IMR-90 (cell line): ENCODE data around the gene CYP2C18. TPM values are rescaled to one million over a fixed set of nuclear protein-coding genes. Genes with fewer than 3 reads are reported as not detected.

Experiments
- ATAC-seq: fragments of 200-7000 bp; cut with Tn5 transposase; 2 replicates; pipeline ENCODE4 v1.9.1; 2020; ENCODE audit warnings: low read depth, mild to moderate bottlenecking, moderate library complexity
- BruUV-seq: library from RNA; stranded (reverse); fragments of 400-500 nt; replicated peaks from 2 replicates; lab custom pipeline; 2021; lab: Mats Ljungman, UMichigan
- CTCF ChIA-PET: fragments of 300-600 bp; formaldehyde crosslinking; extraction: SDS; loops from one replicate; lab custom pipeline; 2021; ENCODE audit warnings: antibody characterized with exemption; lab: Yijun Ruan, JAX
- POLR2A ChIA-PET: fragments of 300-600 bp; sonication (Branson Sonifier 250); formaldehyde crosslinking; loops from one replicate; lab custom pipeline; 2022; ENCODE audit warnings: antibody characterized with exemption; ENCODE audit not compliant: unreplicated experiment; lab: Charles Lee
- DNase-seq: peaks from one replicate; pipeline ENCODE4 v3.0.0; 2013
- H2AFZ ChIP-seq: replicated peaks from 2 replicates; pipeline ENCODE3; 2013; ENCODE audit warnings: low read length, mild to moderate bottlenecking; ENCODE audit not compliant: poor library complexity
- H2AK5ac ChIP-seq: 2 replicates; pipeline ENCODE4 v1.6.1; 2013; ENCODE audit warnings: low read depth, low read length, inconsistent platforms
- H2AK9ac ChIP-seq: replicated peaks from 2 replicates; pipeline ENCODE3; 2013; ENCODE audit warnings: mild to moderate bottlenecking, low read depth, low read length, moderate library complexity; ENCODE audit not compliant: poor library complexity
- H2BK120ac ChIP-seq: 2 replicates; pipeline ENCODE4 v1.6.1; 2013; ENCODE audit warnings: low read depth, low read length, inconsistent platforms
- H2BK15ac ChIP-seq: 3 replicates; pipeline ENCODE4 v1.6.1; 2013; ENCODE audit warnings: low read depth, low read length, inconsistent platforms
- H2BK20ac ChIP-seq: 2 replicates; pipeline ENCODE4 v1.6.1; 2013; ENCODE audit warnings: low read depth, mild to moderate bottlenecking, inconsistent platforms, low read length, moderate library complexity
- H2BK5ac ChIP-seq: 2 replicates; pipeline ENCODE4 v1.6.1; 2013; ENCODE audit warnings: mild to moderate bottlenecking, low read depth, low read length, inconsistent platforms; ENCODE audit not compliant: poor library complexity, severe bottlenecking
- H3K14ac ChIP-seq: replicated peaks from 2 replicates; pipeline ENCODE4 v1.6.1; 2013; ENCODE audit warnings: low read depth, low read length, inconsistent platforms
- H3K18ac ChIP-seq: 2 replicates; pipeline ENCODE4 v1.6.1; 2013; ENCODE audit warnings: low read depth, low read length, control low read depth
- H3K23ac ChIP-seq: 2 replicates; pipeline ENCODE4 v1.6.1; 2013; ENCODE audit warnings: low read depth, low read length, inconsistent platforms
- H3K27ac ChIP-seq: 2 replicates; pipeline ENCODE4 v1.5.1; 2013; ENCODE audit warnings: mild to moderate bottlenecking, control low read depth, low read length; ENCODE audit not compliant: insufficient read depth
- H3K27me3 ChIP-seq: 2 replicates; pipeline ENCODE4 v1.6.1; 2013; ENCODE audit warnings: low read length; ENCODE audit not compliant: control insufficient read depth, insufficient read depth
- H3K36me3 ChIP-seq: 2 replicates; pipeline ENCODE4 v1.6.1; 2013; ENCODE audit warnings: low read length, mixed read lengths; ENCODE audit not compliant: control insufficient read depth, insufficient read depth
- H3K4ac ChIP-seq: 2 replicates; pipeline ENCODE4 v1.6.1; 2013; ENCODE audit warnings: low read depth, low read length, inconsistent platforms
- H3K4me1 ChIP-seq: 2 replicates; pipeline ENCODE4 v1.6.1; 2013; ENCODE audit warnings: low read length, mixed read lengths; ENCODE audit not compliant: control insufficient read depth, insufficient read depth
- H3K4me2 ChIP-seq: 2 replicates; pipeline ENCODE4 v1.6.1; 2013; ENCODE audit warnings: low read depth, mild to moderate bottlenecking, control low read depth, low read length, moderate library complexity
- H3K4me3 ChIP-seq: 2 replicates; pipeline ENCODE4 v1.5.1; 2013; ENCODE audit warnings: low read depth, mild to moderate bottlenecking, control low read depth, low read length, moderate library complexity; ENCODE audit not compliant: insufficient read depth
- H3K56ac ChIP-seq: 2 replicates; pipeline ENCODE4 v1.6.1; 2013; ENCODE audit warnings: low read length, inconsistent platforms; ENCODE audit not compliant: insufficient read depth; ENCODE audit errors: extremely low read depth
- H3K79me1 ChIP-seq, 2 experiments: 2 replicates each; pipeline ENCODE4 v1.6.1; 2013; ENCODE audit warnings: low read length in 2 of 2, inconsistent platforms in 1 of 2, low read depth in 1 of 2
- H3K9ac ChIP-seq: 2 replicates; pipeline ENCODE4 v1.6.1; 2013; ENCODE audit warnings: low read depth, low read length, control low read depth
- H3K9me1 ChIP-seq: 2 replicates; pipeline ENCODE4 v1.6.1; 2013; ENCODE audit warnings: low read length, inconsistent platforms; ENCODE audit not compliant: insufficient read depth
- H3K9me3 ChIP-seq: 2 replicates; pipeline ENCODE4 v1.6.1; 2013; ENCODE audit warnings: low read length; ENCODE audit not compliant: control insufficient read depth, insufficient read depth
- H4K20me1 ChIP-seq: 2 replicates; pipeline ENCODE4 v1.6.1; 2013; ENCODE audit warnings: low read length, inconsistent platforms; ENCODE audit not compliant: insufficient read depth
- H4K5ac ChIP-seq: 2 replicates; pipeline ENCODE4 v1.6.1; 2013; ENCODE audit warnings: mild to moderate bottlenecking, low read depth, low read length, control low read depth
- H4K8ac ChIP-seq, 2 experiments: 2 replicates each; pipeline ENCODE4 v1.6.1; 2013; ENCODE audit warnings: low read depth in 2 of 2, low read length in 2 of 2, control low read depth in 1 of 2, inconsistent platforms in 1 of 2
- H4K91ac ChIP-seq: 2 replicates; pipeline ENCODE4 v1.6.1; 2013; ENCODE audit warnings: low read depth, low read length, inconsistent platforms; ENCODE audit not compliant: insufficient read depth
- BHLHE40 ChIP-seq: fragments of 150-350 bp; IDR thresholded peaks from 2 replicates; pipeline ENCODE4 v1.6.1; 2016; ENCODE audit warnings: mild to moderate bottlenecking, low read depth, low read length
- ELK1 ChIP-seq: fragments of 150-350 bp; IDR thresholded peaks from 2 replicates; pipeline ENCODE4 v1.6.1; 2016; ENCODE audit warnings: low read depth, mild to moderate bottlenecking, low read length, moderate library complexity, borderline replicate concordance
- FOS ChIP-seq: fragments of 150-350 bp; IDR thresholded peaks from 2 replicates; pipeline ENCODE4 v1.6.1; 2016; ENCODE audit warnings: low read depth, low read length
- NFE2L2 ChIP-seq: fragments of 150-350 bp; IDR thresholded peaks from 2 replicates; pipeline ENCODE4 v1.6.1; 2016; ENCODE audit warnings: low read depth, mild to moderate bottlenecking, low read length
- POLR2A ChIP-seq: IDR thresholded peaks from 2 replicates; pipeline ENCODE4 v1.6.1; 2012; ENCODE audit warnings: mild to moderate bottlenecking, low read depth, low read length
- RAD21 ChIP-seq: IDR thresholded peaks from 2 replicates; pipeline ENCODE4 v1.6.1; 2012; ENCODE audit warnings: low read length, improper control_type of control experiment
- RCOR1 ChIP-seq: IDR thresholded peaks from 2 replicates; pipeline ENCODE4 v1.6.1; 2012; ENCODE audit warnings: mild to moderate bottlenecking, low read length, improper control_type of control experiment; ENCODE audit not compliant: insufficient replicate concordance
- RFX5 ChIP-seq: IDR thresholded peaks from 2 replicates; pipeline ENCODE4 v1.8.0; 2012; ENCODE audit warnings: low read depth, mild to moderate bottlenecking, low read length, moderate library complexity
- SMC3 ChIP-seq: fragments of 150-350 bp; IDR thresholded peaks from 2 replicates; pipeline ENCODE4 v1.6.1; 2016; ENCODE audit warnings: low read depth, mild to moderate bottlenecking, antibody characterized with exemption, low read length, moderate library complexity
- WGBS, 2 experiments: methylation state at CpG; one replicate each; pipeline versions ENCODE4 v1.1.5 to v1.1.7; 2013; ENCODE audit warnings: missing lambda C conversion rate in 2 of 2; ENCODE audit not compliant: insufficient read length in 1 of 2; ENCODE audit errors: extremely low coverage in 2 of 2; 5-methylcytosine and 5-hydroxymethylcytosine counted together
- dilution Hi-C: fragments of 300-500 bp; cut with HindIII; formaldehyde crosslinking; loops from one replicate; pipeline ENCODE4 v1.14.3; 2018; ENCODE audit warnings: low sequenced_read_pairs; ENCODE audit not compliant: unreplicated experiment
- in situ Hi-C: fragments of 300-500 bp; cut with MboI; formaldehyde crosslinking; loops from 3 replicates; pipeline ENCODE4 v1.14.3; 2019; ENCODE audit warnings: low sequenced_read_pairs, inconsistent platforms, mixed read lengths
- intact Hi-C: fragments of 100-400 bp; cut with micrococcal nuclease; formaldehyde crosslinking; loops from 2 replicates; pipeline ENCODE4 v1.10.0; 2022
- polyA plus RNA-seq, 3 experiments: library from polyadenylated mRNA; depleted of rRNA; stranded (reverse); fragments of >200 nt; gene quantifications; 2 replicates each; pipeline ENCODE4 v1.2.3, GENCODE V29; 2012; ENCODE audit warnings: low replicate concordance in 1 of 3
- total RNA-seq: library from RNA; depleted of rRNA; stranded (reverse); fragments of >200 nt; gene quantifications from 2 replicates; pipeline ENCODE4 v1.2.3, GENCODE V29; 2012

CYP2C18 gene
- total and polyA plus RNA-seq, 2 of the 4 experiments (the other 2 are of a cell fraction), result not detected

- no peak overlapping the region for H2BK15ac ChIP-seq
- H3K4me3 ChIP-seq, result no peak overlapping the region
- no peak overlapping the region for H4K5ac ChIP-seq
- H3K27me3 ChIP-seq, result no peaks in the 10 kb centered on the region
- intact Hi-C loops, result loop anchor here (10.0 kb wide), 1 partner anchor 725 kb away; no protein-coding TSS in a partner anchor
- H3K23ac ChIP-seq, result no peak overlapping the region
- no peaks in the 10 kb centered on the region for H3K9me1 ChIP-seq
- ATAC-seq, result no peak
- no peak overlapping the region for H2AK5ac ChIP-seq
- no peaks in the 10 kb centered on the region for H3K79me1 ChIP-seq
- H3K14ac ChIP-seq, result no peak overlapping the region
- no peak overlapping the region for H3K56ac ChIP-seq
- no peaks in the 10 kb centered on the region for H3K4me1 ChIP-seq
- H2AFZ ChIP-seq, result no peak overlapping the region
- H3K9ac ChIP-seq, result no peak overlapping the region
- no peak overlapping the region for H3K4me2 ChIP-seq
- ChIA-PET CTCF (interaction anchor here (2.3 kb wide), 1 partner anchor 10 kb away, joined by 11 read pairs; no protein-coding TSS in a partner anchor), POLR2A (no interaction called here)
- dilution Hi-C loops, result no loop called here
- H3K4ac ChIP-seq, result no peak overlapping the region
- H4K20me1 ChIP-seq, result no peaks in the 10 kb centered on the region
- H2AK9ac ChIP-seq, result no peak overlapping the region
- H3K9me3 ChIP-seq, result no peaks in the 10 kb centered on the region
- no peak overlapping the region for H2BK5ac ChIP-seq
- no peak overlapping the region for H4K91ac ChIP-seq
- no peak overlapping the region for H2BK120ac ChIP-seq
- H4K8ac ChIP-seq, result no peak overlapping the region
- H2BK20ac ChIP-seq, result no peak overlapping the region
- WGBS, 2 experiments, result 83% methylated on average over 2 of the region's 8 CpGs; no CpG with 5 or more reads in 1 of the 2 experiments
- no peak for TF ChIP-seq RAD21
- no peak for TF ChIP-seq RCOR1
- no peak for TF ChIP-seq FOS
- TF ChIP-seq POLR2A, result no peak
- TF ChIP-seq RFX5, result no peak
- no peak for TF ChIP-seq NFE2L2
- TF ChIP-seq SMC3, result no peak
- no peak for TF ChIP-seq BHLHE40
- TF ChIP-seq ELK1, result no peak
- no peak for DNase-seq
- BruUV-seq, result no TSS peak
- no peaks in the 10 kb centered on the region for H3K36me3 ChIP-seq
- H3K18ac ChIP-seq, result no peak overlapping the region
- no peak overlapping the region for H3K27ac ChIP-seq
- in situ Hi-C loops, result loop anchor here (10.0 kb wide), 1 partner anchor 955 kb away; no protein-coding TSS in a partner anchor
These were observed 43.6 kb upstream of the CYP2C18 start for GRCh38 chr10:94639902-94640301.
